HG03457 (cell line): ENCODE measurements around the gene PITPNC1.
"Not testable (repeated sequence)": the region's sequence is repeated elsewhere in the genome, so short reads cannot be mapped to it uniquely, and the experiment has no call there.

Experiments
- ATAC-seq: cut with Tn5 transposase; IDR thresholded peaks from one replicate; pipeline ENCODE4 v1.9.1; 2021; ENCODE audit warnings: moderate number of reproducible peaks; ENCODE audit not compliant: unreplicated experiment

The PITPNC1 gene

GRCh38 chr17:67707442-67707841 is 330.4 kb downstream of the PITPNC1 start:
- no peak for ATAC-seq

GRCh38 chr17:67708378-67708777 is 331.3 kb downstream of the PITPNC1 start:
- ATAC-seq, result no peak

- no peak for ATAC-seq
Measured at GRCh38 chr17:67711916-67712315, 334.8 kb downstream of the PITPNC1 start.

GRCh38 chr17:67712375-67712774 is 335.3 kb downstream of the PITPNC1 start:
- ATAC-seq, result no peak

- no peak for ATAC-seq
Measured at GRCh38 chr17:67713169-67713568, 336.1 kb downstream of the PITPNC1 start.

- ATAC-seq, result no peak
Measured at GRCh38 chr17:67716405-67716798, 339.3 kb downstream of the PITPNC1 start.

GRCh38 chr17:67717192-67717623 is 340.1 kb downstream of the PITPNC1 start:
- ATAC-seq, result no peak

- ATAC-seq, result peak; percentile 89
Measured at GRCh38 chr17:67717624-67718324, 340.7 kb downstream of the PITPNC1 start, which contains the start of gene NOL11. NOL11 (plus strand) TSS chr17:67717936; CDS start chr17:67717948, 12 bp downstream.

- peak; percentile 7 for ATAC-seq
Measured at GRCh38 chr17:67718325-67718941, 341.4 kb downstream of the PITPNC1 start.

- ATAC-seq, result no peak
Measured at GRCh38 chr17:67725373-67725791, 348.3 kb downstream of the PITPNC1 start.

GRCh38 chr17:67725807-67726206 is 348.7 kb downstream of the PITPNC1 start:
- no peak for ATAC-seq

GRCh38 chr17:67727152-67728039 is 350.3 kb downstream of the PITPNC1 start:
- not testable (repeated sequence) for ATAC-seq

GRCh38 chr17:67729903-67730302 is 352.8 kb downstream of the PITPNC1 start:
- ATAC-seq, result no peak

- ATAC-seq, result no peak
Measured at GRCh38 chr17:67730731-67731130, 353.6 kb downstream of the PITPNC1 start.

- ATAC-seq, result no peak
Measured at GRCh38 chr17:67733449-67733848, 356.4 kb downstream of the PITPNC1 start.

- no peak for ATAC-seq
Measured at GRCh38 chr17:67737145-67737544, 360.1 kb downstream of the PITPNC1 start.

- no peak for ATAC-seq
Measured at GRCh38 chr17:67742025-67742424, 364.9 kb downstream of the PITPNC1 start.
